ENCODE measurements around the gene RYR3.

DNA sequence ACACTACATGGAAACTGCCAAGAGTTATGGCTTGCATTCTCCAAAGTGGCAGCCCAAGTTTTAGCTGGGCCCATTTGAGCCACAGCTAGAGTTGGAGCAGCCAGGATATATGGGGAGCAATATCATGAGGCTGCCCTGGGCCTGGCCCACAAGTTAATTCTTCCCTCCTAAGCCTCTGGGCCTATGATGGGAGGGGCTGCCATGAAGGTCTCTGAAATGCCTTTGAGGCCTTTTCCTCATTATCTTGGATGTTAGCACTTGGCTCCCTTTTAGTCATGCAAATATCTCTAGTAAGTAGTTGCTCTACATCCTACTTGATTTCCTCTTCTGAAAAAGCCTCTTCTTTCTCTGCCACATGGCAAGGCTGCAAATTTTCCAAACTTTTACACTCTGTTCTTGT lies 400.0 kb downstream of the RYR3 start:
- TF ChIP-seq, protein P1, sequence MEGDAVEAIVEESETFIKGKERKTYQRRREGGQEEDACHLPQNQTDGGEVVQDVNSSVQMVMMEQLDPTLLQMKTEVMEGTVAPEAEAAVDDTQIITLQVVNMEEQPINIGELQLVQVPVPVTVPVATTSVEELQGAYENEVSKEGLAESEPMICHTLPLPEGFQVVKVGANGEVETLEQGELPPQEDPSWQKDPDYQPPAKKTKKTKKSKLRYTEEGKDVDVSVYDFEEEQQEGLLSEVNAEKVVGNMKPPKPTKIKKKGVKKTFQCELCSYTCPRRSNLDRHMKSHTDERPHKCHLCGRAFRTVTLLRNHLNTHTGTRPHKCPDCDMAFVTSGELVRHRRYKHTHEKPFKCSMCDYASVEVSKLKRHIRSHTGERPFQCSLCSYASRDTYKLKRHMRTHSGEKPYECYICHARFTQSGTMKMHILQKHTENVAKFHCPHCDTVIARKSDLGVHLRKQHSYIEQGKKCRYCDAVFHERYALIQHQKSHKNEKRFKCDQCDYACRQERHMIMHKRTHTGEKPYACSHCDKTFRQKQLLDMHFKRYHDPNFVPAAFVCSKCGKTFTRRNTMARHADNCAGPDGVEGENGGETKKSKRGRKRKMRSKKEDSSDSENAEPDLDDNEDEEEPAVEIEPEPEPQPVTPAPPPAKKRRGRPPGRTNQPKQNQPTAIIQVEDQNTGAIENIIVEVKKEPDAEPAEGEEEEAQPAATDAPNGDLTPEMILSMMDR (IDR thresholded peaks at IDR 0.05; ENCODE audit: insufficient read depth, low read length, poor library complexity, severe bottlenecking): no peak
- TF ChIP-seq EZH2phosphoT487 (conservative IDR thresholded peaks at IDR 0.05; ENCODE audit: low read length): no peak

All from SU-DHL-6 (cell line).